T-cell (primary cell): ENCODE data around the gene VWC2L. TPM values are rescaled to one million over a fixed set of nuclear protein-coding genes. Genes with fewer than 3 reads are reported as not detected.

Source experiments
- ATAC-seq, 4 experiments: fragments of 200-7000 bp in 3 of 4; fragments of 150-1000 bp in 1 of 4; cut with Tn5 transposase; replicated peaks in 1 of 4; 1 replicate in 3 of 4; 2 replicates in 1 of 4; pipeline ENCODE4 v1.10.0; 2021; ENCODE audit warnings: moderate library complexity in 3 of 4, mild to moderate bottlenecking in 2 of 4, moderate number of reproducible peaks in 1 of 4
- CTCF ChIA-PET, 2 donors: fragments of 300-600 bp; sonication (Branson Sonifier 250); formaldehyde crosslinking; loops; one replicate each; lab custom pipeline; 2022; ENCODE audit warnings: antibody characterized with exemption in 2 of 2; lab: Charles Lee
- POLR2A ChIA-PET, 2 donors: fragments of 300-600 bp; sonication (Branson Sonifier 250); formaldehyde crosslinking; loops; one replicate each; lab custom pipeline; 2022; ENCODE audit warnings: antibody characterized with exemption in 2 of 2; lab: Charles Lee
- DNase-seq, 35 experiments: peaks; one replicate each; pipeline versions ENCODE4 v3.0.0 to v3.0.0-alpha.2; 2013 to 2023
- H3K27ac ChIP-seq: one replicate; pipeline ENCODE4 v1.5.1; 2013; ENCODE audit warnings: low read length
- H3K27me3 ChIP-seq, 2 experiments: replicated peaks in 1 of 2; 1 replicate in 1 of 2; 2 replicates in 1 of 2; pipeline versions ENCODE4 v1.6.1 to v1.7.0; 2013; ENCODE audit warnings: low read length in 1 of 2, mixed read lengths in 1 of 2; ENCODE audit not compliant: control insufficient read depth in 2 of 2, insufficient read depth in 2 of 2; ENCODE audit errors: extremely low read depth in 1 of 2
- H3K36me3 ChIP-seq, 2 donors: 1 replicate in 1 of 2; 2 replicates in 1 of 2; pipeline versions ENCODE4 v1.6.1 to v1.7.0; 2013; ENCODE audit warnings: low read length in 1 of 2; ENCODE audit not compliant: control insufficient read depth in 2 of 2, insufficient read depth in 1 of 2; ENCODE audit errors: extremely low read depth in 1 of 2
- H3K4me1 ChIP-seq, 2 experiments: 1 replicate in 1 of 2; 2 replicates in 1 of 2; pipeline versions ENCODE4 v1.6.1 to v1.7.0; 2013; ENCODE audit warnings: low read length in 2 of 2, mixed read lengths in 1 of 2; ENCODE audit not compliant: insufficient read depth in 2 of 2, control insufficient read depth in 1 of 2; ENCODE audit errors: extremely low read depth in 1 of 2
- H3K4me3 ChIP-seq, 2 donors: 1 replicate in 1 of 2; 2 replicates in 1 of 2; pipeline versions ENCODE4 v1.5.1 to v1.7.0; 2013; ENCODE audit warnings: mild to moderate bottlenecking in 2 of 2, low read length in 1 of 2, moderate library complexity in 1 of 2; ENCODE audit not compliant: control insufficient read depth in 1 of 2; ENCODE audit errors: extremely low read depth in 1 of 2
- H3K9me3 ChIP-seq: 2 replicates; pipeline ENCODE4 v1.7.0; 2013
- H3K27ac Mint-ChIP-seq, 2 donors: one replicate each; pipeline ENCODE4 v1.8.0; 2020 to 2021; ENCODE audit warnings: mild to moderate bottlenecking in 2 of 2, mixed read lengths in 2 of 2
- H3K27me3 Mint-ChIP-seq, 2 donors: one replicate each; pipeline ENCODE4 v1.8.0; 2021 to 2022; ENCODE audit warnings: mixed read lengths in 2 of 2
- H3K36me3 Mint-ChIP-seq: one replicate; pipeline ENCODE4 v1.8.0; 2021; ENCODE audit warnings: mixed read lengths
- H3K4me1 Mint-ChIP-seq, 3 donors: one replicate each; pipeline ENCODE4 v1.8.0; 2020 to 2022; ENCODE audit warnings: mixed read lengths in 3 of 3, mild to moderate bottlenecking in 1 of 3
- H3K4me3 Mint-ChIP-seq, 3 donors: one replicate each; pipeline ENCODE4 v1.8.0; 2020 to 2022; ENCODE audit warnings: mild to moderate bottlenecking in 3 of 3, mixed read lengths in 3 of 3, moderate library complexity in 3 of 3
- H3K9me3 Mint-ChIP-seq, 3 donors: one replicate each; pipeline ENCODE4 v1.8.0; 2020 to 2022; ENCODE audit warnings: mixed read lengths in 3 of 3
- WGBS: methylation state at CpG from one replicate; pipeline ENCODE4 v1.1.5; 2013; ENCODE audit warnings: missing lambda C conversion rate; ENCODE audit not compliant: insufficient coverage; 5-methylcytosine and 5-hydroxymethylcytosine counted together
- total RNA-seq, 35 experiments: library from RNA in 6 of 35; stranded (reverse) in 6 of 35; fragments of 120-200 nt in 1 of 35; gene quantifications; one replicate each; pipeline versions ENCODE4 v1.2.1 to v1.2.4 and lab custom pipeline; 2013 to 2026

The VWC2L gene
- total RNA-seq (not detected), total RNA-seq (lab: John Stamatoyannopoulos, UW) (0 to 0.08 (median 0) reads per million in 29 experiments)
- total RNA-seq (2013): not detected

- WGBS: 16% methylated on average over 13 of the region's 19 CpGs
- Histone ChIP-seq H3K4me1 (no peaks in the 10 kb centered on the region), H3K27ac (no peak within 1 kb of the TSS), H3K4me3 (no peak within 1 kb of the TSS), H3K36me3 (no peaks in the 10 kb centered on the region), H3K27me3 (peaks cover 0 to 2% of the 10 kb centered on the region in 2 experiments), H3K9me3 (no peaks in the 10 kb centered on the region)
- H3K27me3 Mint-ChIP-seq: peaks cover 3 to 4% of the 10 kb centered on the region in 2 donors
- ChIA-PET POLR2A (no interaction called here), CTCF (interaction anchor here in 1 of 2 donors (0.7 kb wide), 1 partner anchor 17 kb away, joined by 3 read pairs; no protein-coding TSS in a partner anchor)
- no peaks in the 10 kb centered on the region for H3K36me3 Mint-ChIP-seq
- DNase-seq (peak in 11 of 35 experiments; percentile 0 to 17 (median 1)), ATAC-seq (no peak)
- H3K4me3 Mint-ChIP-seq: no peak within 1 kb of the TSS
- H3K4me1 Mint-ChIP-seq: no peaks in the 10 kb centered on the region
- H3K27ac Mint-ChIP-seq: no peak within 1 kb of the TSS
- H3K9me3 Mint-ChIP-seq: peaks cover 0 to 3% (median 0%) of the 10 kb centered on the region in 3 donors
These were observed at the start of gene VWC2L for GRCh38 chr2:214410918-214411554. Gene VWC2L, plus strand, starts transcription at chr2:214411054. Its CDS starts 3,140 bp downstream, at chr2:214414194.

DNA sequence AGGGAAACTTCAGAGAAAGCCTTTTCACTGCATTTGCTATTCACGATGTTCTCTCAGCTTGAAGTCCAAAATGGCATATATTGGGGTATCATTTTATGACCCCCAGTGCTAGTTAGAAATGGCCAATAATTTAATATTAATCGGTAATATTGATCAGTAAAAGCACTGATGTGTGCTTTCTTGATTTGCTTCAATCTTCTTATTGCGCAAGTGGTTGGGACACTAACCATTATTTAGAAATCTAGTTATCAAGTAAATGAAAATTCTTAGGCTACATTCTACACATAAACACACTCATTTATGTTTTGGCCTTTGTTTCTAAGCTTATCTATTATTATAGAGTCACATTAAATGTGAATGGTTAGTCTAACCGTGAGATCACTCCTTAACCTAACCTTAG lies 49.7 kb upstream of the VWC2L start:
- H3K4me3 ChIP-seq: no peak overlapping the region
- no peaks in the 10 kb centered on the region for H3K27me3 ChIP-seq
- no peak overlapping the region for H3K27ac Mint-ChIP-seq
- ATAC-seq: no peak
- POLR2A ChIA-PET: no interaction called here
- H3K4me3 Mint-ChIP-seq: no peak overlapping the region
- no peaks in the 10 kb centered on the region for H3K36me3 Mint-ChIP-seq
- no peaks in the 10 kb centered on the region for H3K36me3 ChIP-seq
- H3K9me3 Mint-ChIP-seq: peaks cover 12 to 24% (median 14%) of the 10 kb centered on the region in 3 donors
- no peaks in the 10 kb centered on the region for H3K4me1 ChIP-seq
- H3K4me1 Mint-ChIP-seq: no peaks in the 10 kb centered on the region
- no peaks in the 10 kb centered on the region for H3K9me3 ChIP-seq
- no peaks in the 10 kb centered on the region for H3K27me3 Mint-ChIP-seq
- 100% methylated on average over 1 of the region's 4 CpGs for WGBS
- CTCF ChIA-PET: no interaction called here
- no peak overlapping the region for H3K27ac ChIP-seq
- no peak for DNase-seq

DNA sequence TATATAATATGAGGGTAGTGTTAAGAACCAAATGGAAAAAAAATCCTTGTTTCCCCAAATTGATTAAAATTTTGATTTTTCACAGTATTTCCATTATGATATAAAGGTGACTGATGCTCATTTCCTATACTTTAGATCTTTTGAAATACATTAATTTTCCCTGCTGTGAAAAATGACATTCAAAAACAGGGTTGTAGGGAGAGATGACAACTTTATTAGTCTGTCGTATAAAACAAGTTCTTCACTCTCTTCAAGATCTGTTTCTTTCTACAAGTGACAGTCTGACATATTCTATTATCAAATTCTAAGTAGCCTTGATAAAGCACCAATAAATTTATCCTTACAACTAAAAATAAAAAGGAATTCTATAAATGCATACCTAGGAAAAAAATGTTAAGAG lies 45.3 kb upstream of the VWC2L start:
- Histone ChIP-seq H3K4me3 (no peak overlapping the region), H3K9me3 (no peaks in the 10 kb centered on the region), H3K4me1 (no peaks in the 10 kb centered on the region), H3K36me3 (no peaks in the 10 kb centered on the region), H3K27me3 (no peaks in the 10 kb centered on the region), H3K27ac (no peak overlapping the region)
- ATAC-seq: no peak
- ChIA-PET CTCF (no interaction called here), POLR2A (interaction anchor here in 1 of 2 donors (0.7 kb wide), 1 partner anchor 434 kb away, joined by 6 read pairs; no protein-coding TSS in a partner anchor)
- no peak for DNase-seq
- no peak overlapping the region for H3K4me3 Mint-ChIP-seq
- no CpG with 5 or more reads among the region's 1 CpG for WGBS
- no peaks in the 10 kb centered on the region for H3K27me3 Mint-ChIP-seq
- no peaks in the 10 kb centered on the region for H3K4me1 Mint-ChIP-seq
- H3K9me3 Mint-ChIP-seq: peaks cover 0 to 5% (median 3%) of the 10 kb centered on the region in 3 donors
- no peak overlapping the region for H3K27ac Mint-ChIP-seq
- no peaks in the 10 kb centered on the region for H3K36me3 Mint-ChIP-seq

- POLR2A ChIA-PET: no interaction called here
- no CpG with 5 or more reads among the region's 3 CpGs for WGBS
- Histone ChIP-seq H3K4me3 (no peak overlapping the region), H3K36me3 (no peaks in the 10 kb centered on the region), H3K27ac (no peak overlapping the region), H3K4me1 (no peaks in the 10 kb centered on the region), H3K9me3 (no peaks in the 10 kb centered on the region), H3K27me3 (no peaks in the 10 kb centered on the region)
- CTCF ChIA-PET: no interaction called here
- no peak overlapping the region for H3K4me3 Mint-ChIP-seq
- H3K4me1 Mint-ChIP-seq: no peaks in the 10 kb centered on the region
- H3K27me3 Mint-ChIP-seq: no peaks in the 10 kb centered on the region
- H3K9me3 Mint-ChIP-seq: peaks cover 0 to 5% (median 3%) of the 10 kb centered on the region in 3 donors
- DNase-seq: no peak
- ATAC-seq: no peak
- no peaks in the 10 kb centered on the region for H3K36me3 Mint-ChIP-seq
- no peak overlapping the region for H3K27ac Mint-ChIP-seq
These were observed 43.7 kb upstream of the VWC2L start for GRCh38 chr2:214367171-214367570.

GRCh38 chr2:214376618-214377285 lies 34.1 kb upstream of the VWC2L start:
- Histone ChIP-seq H3K36me3 (no peaks in the 10 kb centered on the region), H3K27me3 (no peaks in the 10 kb centered on the region), H3K4me1 (no peaks in the 10 kb centered on the region), H3K9me3 (no peaks in the 10 kb centered on the region), H3K27ac (no peak overlapping the region), H3K4me3 (no peak overlapping the region)
- ChIA-PET POLR2A (no interaction called here), CTCF (no interaction called here)
- no CpG with 5 or more reads among the region's 7 CpGs for WGBS
- no peak for ATAC-seq
- Mint-ChIP-seq H3K27me3 (no peaks in the 10 kb centered on the region), H3K4me3 (no peak overlapping the region), H3K36me3 (no peaks in the 10 kb centered on the region), H3K4me1 (no peaks in the 10 kb centered on the region), H3K9me3 (no peaks in the 10 kb centered on the region), H3K27ac (no peak overlapping the region)
- DNase-seq: no peak

DNA sequence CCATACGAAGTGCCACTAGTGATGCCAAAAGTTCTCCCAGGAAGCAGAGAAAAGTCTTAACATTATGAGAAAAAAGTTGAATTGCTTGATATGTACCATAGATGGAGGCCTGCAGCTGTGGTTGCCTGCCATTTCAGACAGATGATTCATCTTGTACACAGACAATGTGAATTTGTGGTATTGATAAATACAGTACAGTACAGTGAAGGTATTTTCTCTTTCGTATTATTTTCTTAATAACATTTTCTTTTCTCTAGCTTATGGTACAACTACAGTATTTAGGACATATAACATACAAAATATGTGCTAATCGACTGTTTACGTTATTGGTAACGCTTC lies 33.6 kb upstream of the VWC2L start:
- no peak for ATAC-seq
- no peaks in the 10 kb centered on the region for H3K36me3 ChIP-seq
- no peaks in the 10 kb centered on the region for H3K9me3 ChIP-seq
- Mint-ChIP-seq H3K4me1 (no peaks in the 10 kb centered on the region), H3K27me3 (no peaks in the 10 kb centered on the region), H3K27ac (no peak overlapping the region), H3K36me3 (no peaks in the 10 kb centered on the region), H3K9me3 (no peaks in the 10 kb centered on the region), H3K4me3 (no peak overlapping the region)
- WGBS: no CpG with 5 or more reads among the region's 5 CpGs
- no peak overlapping the region for H3K27ac ChIP-seq
- H3K4me1 ChIP-seq: no peaks in the 10 kb centered on the region
- CTCF ChIA-PET: no interaction called here
- DNase-seq: no peak
- H3K4me3 ChIP-seq: no peak overlapping the region
- POLR2A ChIA-PET: no interaction called here
- H3K27me3 ChIP-seq: no peaks in the 10 kb centered on the region
